ENCODE measurements around the gene PAPSS1.

The PAPSS1 gene

DNA sequence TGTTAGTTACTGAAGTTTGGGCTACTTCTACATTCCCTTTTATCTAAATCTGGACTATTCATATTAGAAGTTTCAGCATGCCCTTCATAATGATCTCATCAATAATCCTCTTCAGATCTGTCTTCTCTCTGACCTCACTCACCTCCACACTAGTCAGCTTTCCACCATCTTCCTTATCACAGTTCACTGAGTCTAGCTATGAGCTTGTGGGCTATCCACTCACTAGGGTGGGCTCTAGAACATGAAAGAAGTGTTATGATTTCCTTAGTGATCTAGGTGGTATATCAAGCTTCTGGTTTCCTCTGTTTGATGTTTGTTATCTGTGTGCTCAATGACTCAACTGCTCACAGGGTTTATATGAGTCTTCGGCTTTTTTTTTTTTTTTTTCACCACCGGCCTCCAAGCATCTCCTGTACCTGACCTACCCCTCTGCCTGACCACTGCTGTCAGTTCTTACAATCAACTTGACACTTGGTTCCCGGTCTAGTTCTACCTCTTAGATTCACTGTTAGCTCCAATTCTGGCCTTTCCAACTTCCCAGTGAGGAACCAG is 103.1 kb downstream of the PAPSS1 start:
- H3K27ac ChIP-seq, result no peak overlapping the region
- TF ChIP-seq, protein P1, sequence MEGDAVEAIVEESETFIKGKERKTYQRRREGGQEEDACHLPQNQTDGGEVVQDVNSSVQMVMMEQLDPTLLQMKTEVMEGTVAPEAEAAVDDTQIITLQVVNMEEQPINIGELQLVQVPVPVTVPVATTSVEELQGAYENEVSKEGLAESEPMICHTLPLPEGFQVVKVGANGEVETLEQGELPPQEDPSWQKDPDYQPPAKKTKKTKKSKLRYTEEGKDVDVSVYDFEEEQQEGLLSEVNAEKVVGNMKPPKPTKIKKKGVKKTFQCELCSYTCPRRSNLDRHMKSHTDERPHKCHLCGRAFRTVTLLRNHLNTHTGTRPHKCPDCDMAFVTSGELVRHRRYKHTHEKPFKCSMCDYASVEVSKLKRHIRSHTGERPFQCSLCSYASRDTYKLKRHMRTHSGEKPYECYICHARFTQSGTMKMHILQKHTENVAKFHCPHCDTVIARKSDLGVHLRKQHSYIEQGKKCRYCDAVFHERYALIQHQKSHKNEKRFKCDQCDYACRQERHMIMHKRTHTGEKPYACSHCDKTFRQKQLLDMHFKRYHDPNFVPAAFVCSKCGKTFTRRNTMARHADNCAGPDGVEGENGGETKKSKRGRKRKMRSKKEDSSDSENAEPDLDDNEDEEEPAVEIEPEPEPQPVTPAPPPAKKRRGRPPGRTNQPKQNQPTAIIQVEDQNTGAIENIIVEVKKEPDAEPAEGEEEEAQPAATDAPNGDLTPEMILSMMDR (conservative IDR thresholded peaks at IDR 0.05; ENCODE audit: low read depth), result no peak
- POLR2A ChIA-PET (ENCODE audit: low non-redundant PET), result no interaction called here
- CTCF ChIA-PET, result interaction anchor here (0.5 kb wide), 1 partner anchor 14 kb away, joined by 3 read pairs; no protein-coding TSS in a partner anchor
- no peak for DNase-seq (ENCODE audit: low spot score)

DNA sequence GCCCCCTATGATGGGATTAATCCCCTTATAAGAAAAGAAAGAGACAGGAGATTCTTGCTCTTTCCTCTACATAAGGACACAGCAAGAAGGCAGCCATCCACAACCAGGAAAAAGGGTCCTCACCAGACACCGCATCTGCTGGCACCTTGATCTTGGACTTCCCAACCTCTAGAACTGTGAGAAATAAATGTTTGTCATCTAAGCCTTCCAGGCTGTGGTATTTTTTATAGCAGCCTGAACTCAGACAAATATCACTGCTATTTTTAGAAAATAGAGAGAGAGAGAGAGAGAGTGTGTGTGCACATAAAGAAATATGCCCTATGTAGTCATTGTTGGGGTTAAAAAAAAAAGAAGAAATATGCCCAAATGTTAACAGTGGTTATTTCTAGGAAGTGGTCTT is 104.2 kb downstream of the PAPSS1 start:
- no peak for DNase-seq (ENCODE audit: low spot score)
- CTCF ChIA-PET, result no interaction called here
- TF ChIP-seq, protein P1 (conservative IDR thresholded peaks at IDR 0.05; ENCODE audit: low read depth), result no peak
- POLR2A ChIA-PET (ENCODE audit: low non-redundant PET), result no interaction called here
- no peak overlapping the region for H3K27ac ChIP-seq

DNA sequence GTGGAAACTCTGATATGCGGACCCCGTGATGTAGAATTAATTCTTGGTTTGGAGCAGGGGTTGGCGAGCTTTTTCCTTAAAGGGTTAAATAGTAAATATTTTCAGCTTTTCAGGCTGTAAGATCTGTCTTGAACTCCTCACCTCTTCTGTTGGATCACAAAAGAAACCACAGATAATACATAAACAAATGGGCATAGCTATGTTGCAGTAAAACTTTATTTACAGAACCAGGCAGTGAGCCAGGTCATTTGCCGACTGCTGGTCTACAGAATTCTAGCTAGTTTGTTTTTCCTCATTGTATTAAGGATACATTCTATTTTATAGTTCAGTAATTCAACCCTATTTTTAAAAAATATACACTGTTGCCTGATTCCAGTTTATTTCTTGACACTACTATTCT is 116.6 kb downstream of the PAPSS1 start:
- no peak overlapping the region for H3K27ac ChIP-seq
- TF ChIP-seq, protein P1 (conservative IDR thresholded peaks at IDR 0.05; ENCODE audit: low read depth), result no peak
- DNase-seq (ENCODE audit: low spot score), result no peak
- ChIA-PET POLR2A (ENCODE audit: low non-redundant PET) (no interaction called here), CTCF (no interaction called here)

DNA sequence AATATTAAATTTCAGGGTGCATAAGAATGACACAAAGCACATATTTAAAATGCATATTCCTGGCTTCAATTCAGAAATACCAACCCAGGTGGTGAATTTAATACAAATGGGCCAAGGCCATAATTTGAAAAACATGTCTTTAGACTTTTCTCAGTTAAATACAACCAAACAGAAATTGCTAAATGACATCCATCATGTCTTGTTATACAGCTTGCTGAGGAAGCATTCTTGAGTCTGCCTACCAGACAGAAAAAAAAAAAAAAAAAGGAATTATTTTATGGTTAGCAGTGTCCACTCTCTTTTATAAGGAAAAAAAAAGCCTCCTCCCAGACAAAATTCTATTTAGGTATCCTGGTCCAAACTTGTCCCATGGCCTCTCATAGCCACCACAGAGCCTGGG is 119.1 kb downstream of the PAPSS1 start:
- POLR2A ChIA-PET (ENCODE audit: low non-redundant PET), result no interaction called here
- no peak overlapping the region for H3K27ac ChIP-seq
- CTCF ChIA-PET, result interaction anchor here (0.6 kb wide), 1 partner anchor 1049 kb away, joined by 7 read pairs; the partner anchor contains the start of gene OSTC
- TF ChIP-seq, protein P1 (conservative IDR thresholded peaks at IDR 0.05; ENCODE audit: low read depth), result no peak
- no peak for DNase-seq (ENCODE audit: low spot score)

DNA sequence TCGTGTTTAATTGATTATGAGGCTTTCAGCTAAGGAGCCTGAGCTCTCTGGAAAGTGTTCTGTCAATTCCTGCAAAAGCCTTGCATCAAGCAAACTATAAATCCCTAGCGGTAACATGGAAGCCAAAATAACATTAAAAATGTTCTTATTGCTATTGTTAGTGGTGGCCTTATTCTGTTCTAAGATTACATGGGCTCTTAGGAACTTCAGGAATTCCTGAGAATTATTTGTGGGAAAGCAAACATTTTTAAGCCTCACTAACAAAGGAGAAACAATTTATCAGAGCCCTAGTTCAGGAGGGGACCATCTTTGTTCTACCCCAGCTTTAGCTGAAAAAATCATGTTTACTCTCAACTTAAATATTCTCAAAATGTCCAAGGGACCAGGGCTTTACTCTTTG is 119.6 kb downstream of the PAPSS1 start:
- ChIA-PET CTCF (no interaction called here), POLR2A (ENCODE audit: low non-redundant PET) (no interaction called here)
- no peak for DNase-seq (ENCODE audit: low spot score)
- TF ChIP-seq, protein P1 (conservative IDR thresholded peaks at IDR 0.05; ENCODE audit: low read depth), result no peak
- no peak overlapping the region for H3K27ac ChIP-seq

DNA sequence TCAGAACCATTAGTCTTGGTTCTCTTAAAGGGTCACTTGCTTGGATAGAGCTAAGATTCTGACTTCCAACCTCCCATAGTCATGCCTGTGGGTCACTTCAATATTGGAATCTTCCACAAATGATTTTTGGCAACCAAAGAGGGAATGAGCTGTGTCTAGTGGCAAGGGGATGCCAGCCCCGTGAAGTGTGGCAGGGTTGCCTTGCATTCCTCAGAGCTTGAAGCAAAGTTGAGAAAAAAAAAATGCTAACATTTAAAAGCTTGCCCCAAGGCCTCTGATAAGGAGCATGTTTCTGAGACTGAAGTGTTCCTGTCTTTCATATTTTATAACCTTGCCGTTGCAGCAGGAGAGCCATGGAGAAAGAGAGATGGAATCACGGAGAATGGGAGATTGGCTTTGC is 120.2 kb downstream of the PAPSS1 start:
- TF ChIP-seq, protein P1 (conservative IDR thresholded peaks at IDR 0.05; ENCODE audit: low read depth), result no peak
- CTCF ChIA-PET, result interaction anchor here (0.6 kb wide), 1 partner anchor 1709 kb away, joined by 3 read pairs; no protein-coding TSS in a partner anchor
- no peak overlapping the region for H3K27ac ChIP-seq
- no peak for DNase-seq (ENCODE audit: low spot score)
- POLR2A ChIA-PET (ENCODE audit: low non-redundant PET), result no interaction called here

Measured in RWPE1 (cell line).